ENCODE data around the gene PTPN11. TPM values are rescaled to one million over a fixed set of nuclear protein-coding genes. Genes with fewer than 3 reads are reported as not detected.
"Not testable (repeated sequence)": the region's sequence is repeated elsewhere in the genome, so short reads cannot be mapped to it uniquely, and the experiment has no call there.

PTPN11 gene
- total and polyA plus RNA-seq, 4 donors, result 33.7 to 73.3 (median 36.4) TPM

DNA sequence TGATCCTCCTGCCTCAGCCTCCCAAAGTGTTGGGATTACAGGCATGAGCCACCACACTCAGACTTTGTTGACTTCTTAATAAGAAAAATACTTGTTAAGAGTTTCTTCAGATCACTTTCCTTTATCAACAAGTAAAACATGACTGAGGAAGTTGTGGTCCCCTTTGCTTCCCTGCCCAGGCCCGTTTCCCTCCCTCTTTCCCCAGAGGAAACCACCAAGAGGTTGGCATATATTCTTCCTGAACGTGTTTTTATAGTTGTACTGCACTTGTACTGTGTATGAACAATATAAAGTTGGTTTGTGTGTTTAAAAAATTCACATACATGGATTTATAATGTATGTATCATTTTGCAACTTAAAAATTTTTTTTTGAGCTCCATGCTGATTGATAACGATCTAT lies 28.4 kb downstream of the PTPN11 start:
- TF ChIP-seq FOXA2 (IDR thresholded peaks at IDR 0.05), result no peak
- no peak for TF ChIP-seq TAF1 (conservative IDR thresholded peaks at IDR 0.05)
- TF ChIP-seq HNF4G (IDR thresholded peaks at IDR 0.05), result no peak
- no peak for TF ChIP-seq SP1 (IDR thresholded peaks at IDR 0.05)
- TF ChIP-seq JUND (IDR thresholded peaks at IDR 0.05), result no peak
- TF ChIP-seq, protein P1, sequence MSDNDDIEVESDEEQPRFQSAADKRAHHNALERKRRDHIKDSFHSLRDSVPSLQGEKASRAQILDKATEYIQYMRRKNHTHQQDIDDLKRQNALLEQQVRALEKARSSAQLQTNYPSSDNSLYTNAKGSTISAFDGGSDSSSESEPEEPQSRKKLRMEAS (IDR thresholded peaks at IDR 0.05), result no peak
- TF ChIP-seq, protein P2, sequence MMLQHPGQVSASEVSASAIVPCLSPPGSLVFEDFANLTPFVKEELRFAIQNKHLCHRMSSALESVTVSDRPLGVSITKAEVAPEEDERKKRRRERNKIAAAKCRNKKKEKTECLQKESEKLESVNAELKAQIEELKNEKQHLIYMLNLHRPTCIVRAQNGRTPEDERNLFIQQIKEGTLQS (IDR thresholded peaks at IDR 0.05), result no peak
- no peak for TF ChIP-seq NR2F2 (IDR thresholded peaks at IDR 0.05)
- TF ChIP-seq, protein P3, sequence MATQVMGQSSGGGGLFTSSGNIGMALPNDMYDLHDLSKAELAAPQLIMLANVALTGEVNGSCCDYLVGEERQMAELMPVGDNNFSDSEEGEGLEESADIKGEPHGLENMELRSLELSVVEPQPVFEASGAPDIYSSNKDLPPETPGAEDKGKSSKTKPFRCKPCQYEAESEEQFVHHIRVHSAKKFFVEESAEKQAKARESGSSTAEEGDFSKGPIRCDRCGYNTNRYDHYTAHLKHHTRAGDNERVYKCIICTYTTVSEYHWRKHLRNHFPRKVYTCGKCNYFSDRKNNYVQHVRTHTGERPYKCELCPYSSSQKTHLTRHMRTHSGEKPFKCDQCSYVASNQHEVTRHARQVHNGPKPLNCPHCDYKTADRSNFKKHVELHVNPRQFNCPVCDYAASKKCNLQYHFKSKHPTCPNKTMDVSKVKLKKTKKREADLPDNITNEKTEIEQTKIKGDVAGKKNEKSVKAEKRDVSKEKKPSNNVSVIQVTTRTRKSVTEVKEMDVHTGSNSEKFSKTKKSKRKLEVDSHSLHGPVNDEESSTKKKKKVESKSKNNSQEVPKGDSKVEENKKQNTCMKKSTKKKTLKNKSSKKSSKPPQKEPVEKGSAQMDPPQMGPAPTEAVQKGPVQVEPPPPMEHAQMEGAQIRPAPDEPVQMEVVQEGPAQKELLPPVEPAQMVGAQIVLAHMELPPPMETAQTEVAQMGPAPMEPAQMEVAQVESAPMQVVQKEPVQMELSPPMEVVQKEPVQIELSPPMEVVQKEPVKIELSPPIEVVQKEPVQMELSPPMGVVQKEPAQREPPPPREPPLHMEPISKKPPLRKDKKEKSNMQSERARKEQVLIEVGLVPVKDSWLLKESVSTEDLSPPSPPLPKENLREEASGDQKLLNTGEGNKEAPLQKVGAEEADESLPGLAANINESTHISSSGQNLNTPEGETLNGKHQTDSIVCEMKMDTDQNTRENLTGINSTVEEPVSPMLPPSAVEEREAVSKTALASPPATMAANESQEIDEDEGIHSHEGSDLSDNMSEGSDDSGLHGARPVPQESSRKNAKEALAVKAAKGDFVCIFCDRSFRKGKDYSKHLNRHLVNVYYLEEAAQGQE (IDR thresholded peaks at IDR 0.05), result no peak
- Histone ChIP-seq H3K4me3 (ENCODE audit: low read depth in 1 of 3, low read length in 3 of 3) (no peak overlapping the region), H3K9me3 (ENCODE audit: control insufficient read depth in 4 of 4, low read length in 3 of 4) (no peaks in the 10 kb centered on the region), H3K27ac (ENCODE audit: low read depth in 1 of 2, low read length in 2 of 2) (no peak overlapping the region), H3K27me3 (ENCODE audit: control insufficient read depth in 4 of 4, insufficient read depth in 4 of 4, low read length in 3 of 4) (no peaks in the 10 kb centered on the region), H3K4me1 (ENCODE audit: control insufficient read depth in 4 of 4, insufficient read depth in 4 of 4, low read length in 3 of 4) (no peaks in the 10 kb centered on the region), H3K9ac (ENCODE audit: low read depth in 1 of 2, low read length in 2 of 2) (no peak overlapping the region), H3K36me3 (ENCODE audit: control insufficient read depth in 4 of 4, insufficient read depth in 3 of 4, low read depth in 1 of 4, low read length in 3 of 4) (peaks cover 10 to 25% (median 17%) of the 10 kb centered on the region in 4 donors)
- 82% methylated on average over 3 of the region's 3 CpGs for WGBS
- no peak for DNase-seq (ENCODE audit: low spot score)

DNA sequence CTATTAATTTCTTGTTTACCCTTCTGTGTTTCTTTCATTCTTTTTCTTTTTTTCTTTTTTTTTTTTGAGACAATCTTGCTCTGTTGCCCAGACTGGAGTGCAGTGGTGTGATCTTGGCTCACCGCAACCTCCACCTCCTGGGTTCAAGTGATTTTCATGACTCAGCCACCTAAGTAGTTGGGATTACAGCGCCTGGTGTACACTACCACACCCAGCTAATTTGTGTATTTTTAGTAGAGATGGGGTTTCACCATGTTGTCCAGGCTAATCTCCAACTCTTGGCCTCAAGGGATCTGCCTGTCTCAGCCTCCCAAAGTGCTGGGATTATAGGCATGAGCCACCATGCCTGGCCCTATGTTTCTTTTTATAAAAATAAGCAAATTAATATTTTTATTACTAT lies 29.4 kb downstream of the PTPN11 start:
- not testable (repeated sequence) for H3K4me1 ChIP-seq (ENCODE audit: control insufficient read depth in 4 of 4, insufficient read depth in 4 of 4, low read length in 3 of 4); DNase-seq (ENCODE audit: low spot score); H3K9ac ChIP-seq (ENCODE audit: low read depth in 1 of 2, low read length in 2 of 2); H3K27me3 ChIP-seq (ENCODE audit: control insufficient read depth in 4 of 4, insufficient read depth in 4 of 4, low read length in 3 of 4); H3K27ac ChIP-seq (ENCODE audit: low read depth in 1 of 2, low read length in 2 of 2); H3K9me3 ChIP-seq (ENCODE audit: control insufficient read depth in 4 of 4, low read length in 3 of 4); H3K4me3 ChIP-seq (ENCODE audit: low read depth in 1 of 3, low read length in 3 of 3)
- H3K36me3 ChIP-seq (ENCODE audit: control insufficient read depth in 4 of 4, insufficient read depth in 3 of 4, low read depth in 1 of 4, low read length in 3 of 4), result peaks cover 10 to 28% (median 17%) of the 10 kb centered on the region in 4 donors
- 97% methylated on average over 2 of the region's 2 CpGs for WGBS

DNA sequence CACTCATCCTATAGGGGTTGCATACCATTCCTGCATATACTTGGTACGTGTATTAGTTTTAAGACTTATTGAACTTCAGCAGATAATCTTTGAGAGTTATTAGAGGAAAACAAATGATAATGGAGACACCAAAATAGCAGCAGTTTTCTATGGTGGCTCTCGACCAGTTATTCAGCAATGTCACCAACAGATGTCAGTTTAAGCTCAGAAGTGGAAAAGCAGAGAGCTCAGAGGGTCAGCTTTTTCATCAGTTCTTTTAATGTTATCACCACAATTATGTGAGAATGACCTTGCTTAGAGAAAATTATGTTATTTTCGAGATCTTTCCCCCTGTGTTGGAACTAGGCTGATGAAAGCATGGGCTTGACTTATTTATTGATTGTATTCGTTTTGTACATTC lies 32.0 kb downstream of the PTPN11 start:
- Histone ChIP-seq H3K9me3 (ENCODE audit: control insufficient read depth in 4 of 4, low read length in 3 of 4) (no peaks in the 10 kb centered on the region), H3K27me3 (ENCODE audit: control insufficient read depth in 4 of 4, insufficient read depth in 4 of 4, low read length in 3 of 4) (no peaks in the 10 kb centered on the region), H3K4me1 (ENCODE audit: control insufficient read depth in 4 of 4, insufficient read depth in 4 of 4, low read length in 3 of 4) (no peaks in the 10 kb centered on the region), H3K9ac (ENCODE audit: low read depth in 1 of 2, low read length in 2 of 2) (no peak overlapping the region), H3K27ac (ENCODE audit: low read depth in 1 of 2, low read length in 2 of 2) (no peak overlapping the region), H3K36me3 (ENCODE audit: control insufficient read depth in 4 of 4, insufficient read depth in 3 of 4, low read depth in 1 of 4, low read length in 3 of 4) (peaks cover 13 to 41% (median 22%) of the 10 kb centered on the region in 4 donors), H3K4me3 (ENCODE audit: low read depth in 1 of 3, low read length in 3 of 3) (no peak overlapping the region)
- no peak for DNase-seq (ENCODE audit: low spot score)
- WGBS, result 79% methylated on average over 4 of the region's 4 CpGs
- no peak for TF ChIP-seq JUND (IDR thresholded peaks at IDR 0.05)
- TF ChIP-seq, protein P2 (IDR thresholded peaks at IDR 0.05), result no peak
- TF ChIP-seq, protein P4, sequence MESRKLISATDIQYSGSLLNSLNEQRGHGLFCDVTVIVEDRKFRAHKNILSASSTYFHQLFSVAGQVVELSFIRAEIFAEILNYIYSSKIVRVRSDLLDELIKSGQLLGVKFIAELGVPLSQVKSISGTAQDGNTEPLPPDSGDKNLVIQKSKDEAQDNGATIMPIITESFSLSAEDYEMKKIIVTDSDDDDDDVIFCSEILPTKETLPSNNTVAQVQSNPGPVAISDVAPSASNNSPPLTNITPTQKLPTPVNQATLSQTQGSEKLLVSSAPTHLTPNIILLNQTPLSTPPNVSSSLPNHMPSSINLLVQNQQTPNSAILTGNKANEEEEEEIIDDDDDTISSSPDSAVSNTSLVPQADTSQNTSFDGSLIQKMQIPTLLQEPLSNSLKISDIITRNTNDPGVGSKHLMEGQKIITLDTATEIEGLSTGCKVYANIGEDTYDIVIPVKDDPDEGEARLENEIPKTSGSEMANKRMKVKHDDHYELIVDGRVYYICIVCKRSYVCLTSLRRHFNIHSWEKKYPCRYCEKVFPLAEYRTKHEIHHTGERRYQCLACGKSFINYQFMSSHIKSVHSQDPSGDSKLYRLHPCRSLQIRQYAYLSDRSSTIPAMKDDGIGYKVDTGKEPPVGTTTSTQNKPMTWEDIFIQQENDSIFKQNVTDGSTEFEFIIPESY (IDR thresholded peaks at IDR 0.05), result no peak
- TF ChIP-seq RXRA (IDR thresholded peaks at IDR 0.05), result no peak
- no peak for TF ChIP-seq YY1 (IDR thresholded peaks at IDR 0.05)
- TF ChIP-seq, protein P3 (IDR thresholded peaks at IDR 0.05), result no peak
- no peak for TF ChIP-seq SP1 (IDR thresholded peaks at IDR 0.05)
- no peak for TF ChIP-seq FOXA2 (IDR thresholded peaks at IDR 0.05)
- TF ChIP-seq, protein P1 (IDR thresholded peaks at IDR 0.05), result no peak
- TF ChIP-seq, protein P5, sequence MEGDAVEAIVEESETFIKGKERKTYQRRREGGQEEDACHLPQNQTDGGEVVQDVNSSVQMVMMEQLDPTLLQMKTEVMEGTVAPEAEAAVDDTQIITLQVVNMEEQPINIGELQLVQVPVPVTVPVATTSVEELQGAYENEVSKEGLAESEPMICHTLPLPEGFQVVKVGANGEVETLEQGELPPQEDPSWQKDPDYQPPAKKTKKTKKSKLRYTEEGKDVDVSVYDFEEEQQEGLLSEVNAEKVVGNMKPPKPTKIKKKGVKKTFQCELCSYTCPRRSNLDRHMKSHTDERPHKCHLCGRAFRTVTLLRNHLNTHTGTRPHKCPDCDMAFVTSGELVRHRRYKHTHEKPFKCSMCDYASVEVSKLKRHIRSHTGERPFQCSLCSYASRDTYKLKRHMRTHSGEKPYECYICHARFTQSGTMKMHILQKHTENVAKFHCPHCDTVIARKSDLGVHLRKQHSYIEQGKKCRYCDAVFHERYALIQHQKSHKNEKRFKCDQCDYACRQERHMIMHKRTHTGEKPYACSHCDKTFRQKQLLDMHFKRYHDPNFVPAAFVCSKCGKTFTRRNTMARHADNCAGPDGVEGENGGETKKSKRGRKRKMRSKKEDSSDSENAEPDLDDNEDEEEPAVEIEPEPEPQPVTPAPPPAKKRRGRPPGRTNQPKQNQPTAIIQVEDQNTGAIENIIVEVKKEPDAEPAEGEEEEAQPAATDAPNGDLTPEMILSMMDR (IDR thresholded peaks at IDR 0.05; ENCODE audit: low read depth, low read length, missing input control), result peak; percentile 14
- peak; percentile 44 to 55 for TF ChIP-seq RAD21 (IDR thresholded peaks at IDR 0.05)
- TF ChIP-seq EGR1 (IDR thresholded peaks at IDR 0.05; ENCODE audit: low read depth in 2 of 2), result no peak

Measured in liver (tissue), 9 donors.